Testis (tissue), 2 donors: ENCODE results near the gene C5orf63.

Source experiments
- POLR2A ChIP-seq: fragments of 450-650 bp; IDR thresholded peaks from one replicate; pipeline ENCODE4 v1.6.1; 2017; ENCODE audit warnings: antibody characterized with exemption, mild to moderate bottlenecking, moderate library complexity
- TF ChIP-seq, protein P1 (sequence below), 3 experiments: fragments of 450-650 bp in 2 of 3; fragments of 200-600 bp in 1 of 3; sonication (generic) in 1 of 3; IDR thresholded peaks; one replicate each; pipeline ENCODE4 v1.5.1; 2016 to 2019; ENCODE audit warnings: antibody characterized with exemption in 3 of 3, mild to moderate bottlenecking in 2 of 3, moderate library complexity in 1 of 3

- TF ChIP-seq, protein P1, sequence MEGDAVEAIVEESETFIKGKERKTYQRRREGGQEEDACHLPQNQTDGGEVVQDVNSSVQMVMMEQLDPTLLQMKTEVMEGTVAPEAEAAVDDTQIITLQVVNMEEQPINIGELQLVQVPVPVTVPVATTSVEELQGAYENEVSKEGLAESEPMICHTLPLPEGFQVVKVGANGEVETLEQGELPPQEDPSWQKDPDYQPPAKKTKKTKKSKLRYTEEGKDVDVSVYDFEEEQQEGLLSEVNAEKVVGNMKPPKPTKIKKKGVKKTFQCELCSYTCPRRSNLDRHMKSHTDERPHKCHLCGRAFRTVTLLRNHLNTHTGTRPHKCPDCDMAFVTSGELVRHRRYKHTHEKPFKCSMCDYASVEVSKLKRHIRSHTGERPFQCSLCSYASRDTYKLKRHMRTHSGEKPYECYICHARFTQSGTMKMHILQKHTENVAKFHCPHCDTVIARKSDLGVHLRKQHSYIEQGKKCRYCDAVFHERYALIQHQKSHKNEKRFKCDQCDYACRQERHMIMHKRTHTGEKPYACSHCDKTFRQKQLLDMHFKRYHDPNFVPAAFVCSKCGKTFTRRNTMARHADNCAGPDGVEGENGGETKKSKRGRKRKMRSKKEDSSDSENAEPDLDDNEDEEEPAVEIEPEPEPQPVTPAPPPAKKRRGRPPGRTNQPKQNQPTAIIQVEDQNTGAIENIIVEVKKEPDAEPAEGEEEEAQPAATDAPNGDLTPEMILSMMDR (IDR thresholded peaks at IDR 0.05), result no peak
- TF ChIP-seq POLR2A, result no peak
Observed at GRCh38 chr5:127085796-127086195, 12.5 kb upstream of the C5orf63 start.
